ACHN (cell line): Measurements from ENCODE around the gene HOXA7.

Source experiments
- DNase-seq: peaks from one replicate; pipeline ENCODE4 v3.0.0-alpha.2; 2015
- in situ Hi-C: cut with HindIII; loops from 2 replicates; pipeline ENCODE4 v1.10.0; 2017; ENCODE audit warnings: low sequenced_read_pairs, low pct_ligation_motif_present, low pct_unique_long_range_greater_than_20kb

The HOXA7 gene

DNA sequence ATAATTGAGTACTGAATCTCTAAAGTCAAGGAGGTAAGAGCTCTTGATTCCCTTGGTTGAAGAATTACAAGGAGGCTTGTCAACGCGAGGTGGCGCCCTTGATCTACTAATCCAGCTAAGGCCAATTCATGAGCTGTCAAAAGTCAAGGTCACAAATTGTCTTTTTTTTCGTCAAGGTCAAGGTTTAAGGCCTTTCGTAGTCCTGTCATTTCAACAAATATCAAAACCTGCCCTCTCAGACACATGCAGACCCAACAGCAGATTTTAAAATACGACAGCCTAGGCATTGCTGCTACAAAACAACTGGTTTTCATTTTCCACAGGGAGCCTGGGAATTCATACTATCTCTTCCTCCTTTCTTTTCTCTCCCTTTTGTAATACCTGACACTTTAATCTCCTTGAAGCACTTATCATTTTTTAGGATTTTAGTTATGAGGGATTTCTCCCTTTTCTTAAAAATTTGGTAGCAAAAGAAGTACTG, 39.9 kb upstream of the HOXA7 start:
- DNase-seq: peak; percentile 78
- in situ Hi-C loops: no loop called here

DNA sequence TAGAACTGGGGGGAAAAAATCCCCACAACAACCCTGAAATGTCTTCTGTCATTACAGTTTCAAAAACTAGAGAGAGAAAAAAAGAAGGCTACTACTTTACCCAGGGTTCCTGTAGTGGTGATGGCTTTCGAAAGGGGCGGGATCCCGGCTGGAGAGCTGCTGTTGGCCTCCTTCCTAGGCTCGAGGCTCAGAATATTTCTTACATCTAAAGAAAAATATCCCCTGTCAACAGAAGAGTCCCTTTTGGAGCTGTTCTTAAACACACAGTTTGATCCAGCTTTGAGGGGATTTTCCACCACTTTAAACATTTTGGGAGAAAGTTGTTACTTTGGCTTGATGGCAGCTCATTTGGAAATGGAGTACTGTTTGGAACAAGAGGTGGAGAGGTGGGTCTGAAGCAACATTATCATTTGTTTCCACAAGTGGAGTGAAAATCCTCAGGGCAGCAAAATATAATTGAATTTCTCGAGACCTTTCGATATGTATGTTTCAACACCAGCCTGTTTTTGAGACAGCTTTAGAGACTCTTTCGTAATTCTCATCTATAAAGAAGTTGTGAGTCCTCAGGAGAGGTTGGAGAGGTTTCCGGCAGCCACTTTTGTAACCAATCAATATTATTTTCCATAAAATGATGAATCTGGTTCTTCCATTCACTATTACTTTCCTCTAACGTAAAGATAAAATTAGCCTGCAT, 38.4 kb upstream of the HOXA7 start:
- no peak for DNase-seq
- in situ Hi-C loops: no loop called here

DNA sequence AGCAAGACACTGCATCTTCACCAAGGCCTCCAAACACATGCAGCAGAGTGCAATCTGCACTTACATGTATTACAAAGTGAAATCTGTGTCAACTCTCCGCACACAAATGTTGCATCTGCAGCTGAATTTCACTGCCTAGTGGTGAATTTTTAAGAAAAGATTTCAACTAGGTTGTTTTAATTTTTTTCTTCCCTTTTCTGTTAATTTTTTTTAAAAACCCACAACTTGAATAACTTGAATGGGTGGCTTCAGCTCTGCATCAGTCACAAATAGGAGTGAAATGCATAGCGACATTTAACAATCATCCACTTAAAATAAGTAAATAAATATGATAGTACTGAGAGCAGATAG, 37.5 kb upstream of the HOXA7 start:
- in situ Hi-C loops: no loop called here
- DNase-seq: no peak

DNA sequence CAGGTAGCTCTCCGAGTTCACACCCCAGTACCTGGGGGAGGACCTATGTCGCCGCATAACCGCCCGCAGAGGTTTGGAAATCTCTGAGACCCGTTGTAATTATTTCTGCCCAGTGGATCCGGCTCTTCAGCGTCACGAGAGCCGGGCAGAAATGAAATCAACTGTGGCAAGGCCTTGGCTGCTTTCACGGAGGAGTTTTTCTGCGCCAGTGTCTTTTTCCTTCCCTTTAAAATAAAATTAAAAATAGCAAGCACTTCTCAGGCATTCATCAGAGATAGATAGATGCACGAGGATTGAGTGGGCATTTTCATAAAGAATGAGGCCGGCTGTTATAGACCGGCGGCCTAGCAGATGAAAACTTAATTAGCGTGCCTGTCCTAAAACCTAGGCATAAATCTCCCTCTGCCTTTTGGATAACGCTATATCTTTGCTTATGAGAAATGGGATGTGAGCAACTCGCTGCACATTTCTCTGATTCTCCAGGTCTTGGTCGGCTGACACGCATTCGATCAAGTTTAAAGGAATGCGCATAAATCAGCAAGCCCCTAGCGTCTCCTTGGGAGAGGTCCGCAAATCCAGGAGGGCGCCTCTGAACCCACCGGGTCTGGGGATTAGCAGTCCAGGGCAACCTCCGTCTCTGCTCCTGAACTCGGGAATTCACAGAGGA, 37.0 kb upstream of the HOXA7 start:
- DNase-seq: no peak
- in situ Hi-C loops: no loop called here

DNA sequence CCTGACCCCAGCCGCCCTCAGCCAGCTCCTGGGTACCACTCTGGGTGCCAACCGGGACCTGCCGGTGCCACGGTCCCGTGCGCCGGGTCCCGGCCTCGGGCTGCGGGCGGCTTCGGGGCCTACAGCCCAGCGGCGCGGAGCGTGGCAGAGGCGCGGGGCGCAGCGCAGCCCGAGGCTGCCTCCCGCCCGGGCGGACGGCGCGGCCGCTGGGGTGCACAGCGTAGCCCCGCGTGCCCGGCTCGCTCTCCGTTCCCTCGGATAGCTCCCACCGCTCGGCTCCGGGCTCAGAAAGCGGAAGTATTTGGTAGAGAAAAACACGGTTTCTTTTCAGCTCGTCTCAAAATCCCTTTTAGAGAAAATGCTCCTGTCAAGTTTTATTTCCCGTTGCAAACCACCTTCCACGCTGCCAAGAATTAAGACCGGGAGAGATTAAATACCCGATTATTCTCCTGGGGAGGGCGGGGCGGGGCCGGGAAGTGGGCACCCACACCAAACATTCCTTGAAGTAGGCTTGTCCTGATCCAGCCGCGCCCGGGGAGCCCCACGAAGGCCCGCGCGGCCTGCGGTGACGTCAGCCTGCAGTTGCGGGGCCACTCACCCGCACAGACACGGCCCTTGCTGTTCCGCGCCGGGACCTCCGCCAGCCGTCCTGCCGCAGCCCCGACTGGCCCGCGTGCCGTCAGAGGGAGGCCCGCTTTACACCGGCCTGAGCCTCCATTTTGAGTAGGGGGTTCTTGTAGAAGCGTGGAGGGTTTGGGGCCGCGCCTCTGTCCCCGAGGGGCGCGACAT, 36.3 kb upstream of the HOXA7 start:
- DNase-seq: peak; percentile 40
- in situ Hi-C loops: no loop called here

DNA sequence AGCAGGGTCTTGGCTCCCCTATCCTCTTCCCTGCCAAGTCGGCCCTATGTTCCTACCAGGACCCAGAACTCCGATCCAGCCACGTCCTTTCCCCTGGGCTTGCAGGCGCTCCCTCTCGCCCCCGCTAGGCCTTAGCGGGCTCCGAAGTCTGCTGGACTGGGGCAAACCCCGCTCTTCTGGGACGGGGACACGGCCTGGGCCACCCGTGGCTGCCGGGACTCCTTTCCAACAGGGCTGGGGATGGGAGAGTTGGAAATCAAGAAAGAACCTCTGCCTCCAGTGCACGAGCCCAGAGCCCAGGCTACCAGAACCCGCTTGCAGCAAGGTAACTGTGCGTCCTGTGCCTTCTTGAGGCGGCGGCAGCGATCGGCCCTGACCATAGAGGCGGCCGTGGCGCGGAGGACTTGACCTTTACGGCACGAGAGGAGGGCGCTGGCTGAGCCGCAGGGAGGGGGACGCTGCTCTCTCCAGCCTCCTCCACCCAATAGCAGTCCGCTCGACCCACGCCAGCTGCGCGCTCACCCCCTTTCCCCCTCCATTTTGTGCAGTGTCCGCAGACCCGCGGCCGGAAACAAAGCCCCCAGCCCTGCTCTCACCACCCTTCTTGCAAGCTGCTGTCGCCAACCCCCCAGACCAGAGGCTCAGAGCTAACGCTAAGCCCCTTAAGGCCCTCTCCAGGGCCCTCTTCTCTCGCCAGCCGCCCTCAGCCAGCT, 35.5 kb upstream of the HOXA7 start:
- no peak for DNase-seq
- in situ Hi-C loops: no loop called here

DNA sequence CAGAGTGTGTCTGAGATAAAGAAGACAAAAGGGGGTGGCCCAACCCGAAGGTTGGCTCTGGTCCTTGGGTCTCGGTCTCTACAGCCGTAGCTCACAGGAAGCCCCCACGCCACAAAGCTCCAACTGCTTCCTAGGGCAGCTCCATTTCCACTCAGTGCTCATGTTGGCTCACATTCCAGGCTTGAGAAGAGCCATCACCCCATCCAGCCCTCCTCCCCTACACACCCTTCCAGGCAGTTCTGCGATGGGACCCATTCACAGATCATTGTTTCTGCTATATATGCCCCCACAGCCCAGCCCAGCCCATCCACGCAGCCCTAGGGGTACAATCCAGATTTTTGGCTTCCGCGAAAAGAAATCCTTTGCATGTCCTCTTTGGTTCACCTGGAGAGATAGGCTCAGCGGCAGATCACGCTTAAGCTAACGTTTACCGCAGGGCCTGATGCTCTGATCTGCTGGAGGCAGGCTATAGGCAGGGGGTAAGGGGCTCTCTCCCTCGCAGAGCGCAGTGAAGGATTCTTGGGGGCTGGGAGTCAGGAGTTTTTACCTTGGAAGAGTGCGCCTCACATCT, 34.8 kb upstream of the HOXA7 start:
- in situ Hi-C loops: no loop called here
- DNase-seq: no peak

DNA sequence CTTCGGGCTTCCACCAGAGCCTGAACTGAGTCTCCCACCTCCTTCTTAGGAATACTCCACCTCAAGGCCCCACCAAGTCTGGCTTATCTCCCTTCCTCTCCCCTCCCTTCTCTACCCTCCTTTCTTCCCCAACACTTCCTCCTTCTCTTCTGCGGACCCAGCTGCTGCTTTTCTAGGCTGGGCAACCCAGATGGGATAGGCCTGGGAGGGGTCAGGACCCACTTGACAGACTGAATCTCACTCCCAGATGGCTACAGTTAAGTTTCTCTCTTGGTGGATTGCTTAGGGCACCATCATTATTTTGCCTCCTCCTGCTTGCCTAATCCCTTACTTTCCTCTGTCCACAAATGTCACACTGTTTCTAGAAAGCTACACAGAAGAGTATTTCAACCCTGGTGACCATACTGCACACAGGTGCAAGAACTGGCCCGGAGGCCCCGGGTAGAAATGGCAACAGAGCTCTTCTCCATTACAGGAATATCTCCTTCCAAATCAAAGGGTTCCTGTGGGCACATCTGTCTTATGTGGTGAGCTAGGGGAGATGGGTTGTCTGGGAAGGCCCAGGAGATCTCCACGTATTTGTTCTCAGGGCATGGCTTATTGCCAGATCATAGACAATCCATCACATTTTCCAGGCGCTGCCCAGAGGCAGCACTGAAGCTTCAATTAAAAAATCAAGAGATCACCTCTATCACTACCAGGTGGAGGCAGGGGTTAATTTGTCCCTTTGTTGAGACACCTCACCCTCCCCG, 33.7 kb upstream of the HOXA7 start:
- in situ Hi-C loops: no loop called here
- no peak for DNase-seq

DNA sequence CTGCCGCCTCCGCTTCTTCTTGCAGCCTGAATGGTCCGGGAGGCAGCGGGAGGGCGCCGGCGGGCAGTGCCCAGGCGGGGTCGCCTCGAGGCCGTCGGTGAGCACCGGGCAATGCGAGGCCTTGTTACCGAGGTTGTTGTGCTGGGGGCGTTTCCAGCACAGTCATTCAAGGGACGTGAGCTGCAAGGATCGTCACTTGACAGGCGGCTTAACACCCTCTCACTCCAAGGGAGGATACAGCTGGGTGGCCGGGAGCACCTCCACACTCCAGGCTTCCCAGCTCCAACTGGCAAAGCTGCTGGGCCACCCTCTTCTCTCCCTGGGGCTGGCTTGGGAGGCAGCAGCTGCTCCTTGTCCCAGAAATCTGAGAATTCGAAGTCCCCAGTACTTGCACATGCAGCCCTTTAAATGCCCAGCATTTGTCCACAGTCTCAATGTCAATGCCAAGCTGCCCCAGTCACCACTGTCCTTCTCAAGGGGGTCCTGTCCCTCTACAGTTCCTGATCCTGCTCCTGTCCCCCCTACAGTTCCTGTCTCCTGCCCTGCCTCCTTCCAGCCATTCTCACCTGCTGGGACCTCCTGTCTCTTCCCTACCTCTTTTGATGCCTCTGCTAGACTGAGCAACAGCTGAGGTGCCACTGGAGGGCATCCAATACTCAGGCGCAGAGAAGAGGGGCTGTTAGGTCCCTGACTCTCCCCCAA, 33.0 kb upstream of the HOXA7 start:
- no peak for DNase-seq
- in situ Hi-C loops: no loop called here

DNA sequence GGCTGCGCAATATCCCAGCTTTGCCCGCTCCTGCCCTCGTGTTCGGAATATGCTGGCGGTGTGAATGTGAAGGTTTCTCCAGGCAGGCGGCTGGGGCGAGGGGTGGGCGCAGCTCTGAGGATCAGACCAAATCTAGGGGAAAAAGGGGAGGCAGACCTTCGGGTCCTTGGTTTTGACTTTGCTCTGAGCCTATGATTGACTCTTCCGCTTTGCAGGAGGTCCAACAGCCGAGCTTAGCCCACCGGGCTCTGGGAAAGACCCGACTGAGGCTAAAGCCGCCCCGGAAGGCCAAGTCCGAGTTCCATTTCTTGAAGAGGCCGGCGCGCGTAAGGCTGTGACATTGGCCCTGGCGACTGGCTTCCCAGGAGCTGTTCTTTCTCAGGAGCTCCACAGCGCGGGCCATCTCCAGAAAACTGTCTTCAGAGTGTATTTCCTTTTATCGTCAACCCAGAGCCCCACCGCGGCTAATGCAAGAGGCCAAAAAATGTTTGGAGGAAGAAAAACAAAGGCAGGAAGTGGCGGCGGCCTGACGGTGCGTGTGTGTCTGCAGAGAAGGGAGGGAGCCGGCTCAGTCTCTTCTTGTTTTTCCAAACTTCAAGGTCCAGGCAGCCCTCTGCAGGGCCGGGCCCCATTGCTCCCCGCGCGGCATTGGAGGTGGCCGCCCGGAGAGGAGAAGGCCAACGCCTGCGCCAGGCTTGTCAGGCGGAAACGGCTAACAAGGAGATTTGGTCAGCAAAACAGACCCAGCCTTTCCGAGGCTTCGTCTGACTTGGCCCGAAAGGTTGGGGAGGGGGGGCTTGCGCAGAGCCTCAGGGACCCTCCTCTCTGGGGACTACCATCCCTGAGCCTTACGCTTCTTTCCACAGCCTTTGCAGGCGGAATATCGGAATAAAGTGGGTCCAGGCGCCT, 32.2 kb upstream of the HOXA7 start:
- in situ Hi-C loops: no loop called here
- no peak for DNase-seq

DNA sequence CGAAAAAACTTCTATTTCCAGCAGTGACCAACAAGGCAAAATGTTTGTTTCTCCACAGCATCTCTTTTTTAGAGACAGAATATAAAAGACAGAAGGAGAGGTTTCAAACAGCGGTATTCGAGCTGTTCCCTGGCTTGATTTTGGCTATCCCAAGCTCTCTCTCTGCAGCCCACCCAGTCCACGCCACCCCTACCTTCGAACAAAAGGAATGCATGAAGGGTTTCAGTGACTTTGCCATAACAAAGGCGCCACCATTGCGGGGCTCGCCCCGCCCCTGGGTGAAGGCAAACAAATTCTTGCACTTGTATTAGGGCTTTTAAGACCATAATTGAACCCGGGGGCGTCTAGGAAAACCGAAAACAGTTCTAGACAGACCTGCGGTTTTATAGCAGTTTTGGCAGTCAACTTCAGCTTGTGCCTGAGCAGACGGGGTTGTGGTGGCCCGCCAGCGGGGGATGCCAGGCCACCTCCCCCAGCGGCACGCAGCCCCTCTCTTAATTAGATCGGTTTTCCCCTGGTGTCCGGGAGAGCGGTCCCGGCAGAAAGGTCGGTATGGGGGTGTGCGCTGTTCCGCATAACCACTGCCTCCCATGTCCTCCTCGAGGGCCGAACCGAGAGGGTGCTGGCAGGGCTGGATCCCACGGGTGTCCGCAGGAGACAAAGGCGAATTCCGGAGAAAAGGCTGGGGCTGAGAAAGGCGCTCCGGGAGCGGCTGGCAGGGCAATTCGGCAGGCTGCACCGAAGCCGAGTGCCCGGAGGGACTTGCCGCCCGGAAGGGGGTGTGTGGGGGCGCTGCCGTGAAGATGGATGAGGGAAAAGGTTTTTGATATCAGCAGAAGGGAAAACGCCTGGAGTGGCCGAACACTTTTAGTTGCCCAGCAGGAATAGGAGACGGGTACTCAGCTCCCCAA, 31.3 kb upstream of the HOXA7 start:
- in situ Hi-C loops: no loop called here
- no peak for DNase-seq

DNA sequence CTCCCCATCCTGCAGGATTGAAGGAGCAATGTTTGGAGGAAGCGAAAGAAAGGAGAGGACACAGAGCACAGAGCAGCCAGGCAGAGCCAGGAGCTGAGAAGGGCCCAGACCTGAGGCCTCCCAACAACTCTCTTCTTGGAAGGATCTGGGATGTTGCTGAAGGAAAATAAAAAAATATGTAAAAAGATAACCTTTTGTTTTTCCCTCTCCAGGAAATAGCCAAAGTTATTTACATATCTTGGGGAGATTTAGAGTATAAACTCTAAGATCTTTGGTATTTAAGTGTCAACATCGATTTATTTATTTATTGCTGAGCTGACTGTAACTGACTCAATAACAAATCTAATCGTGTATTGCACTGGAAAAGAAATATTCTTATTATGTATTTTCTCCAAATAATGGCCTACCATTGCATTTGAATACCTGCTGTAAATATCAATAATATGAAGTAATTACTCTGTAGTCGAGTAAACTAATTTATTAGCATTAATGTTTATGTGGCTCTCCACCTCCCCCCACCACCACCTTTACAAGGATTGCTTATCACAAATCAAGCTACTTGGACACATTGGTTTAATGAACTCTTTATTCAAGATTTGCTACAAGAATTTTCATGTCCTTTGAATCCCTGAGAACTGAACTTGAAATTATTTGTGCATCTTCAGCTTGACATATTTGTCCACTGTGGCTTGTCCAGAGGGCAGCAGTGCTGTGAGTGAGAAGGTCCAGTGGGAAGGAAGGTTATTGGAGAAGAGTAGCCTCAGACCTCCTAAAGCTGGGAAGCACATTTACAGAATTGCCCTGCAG, 30.4 kb upstream of the HOXA7 start:
- in situ Hi-C loops: no loop called here

DNA sequence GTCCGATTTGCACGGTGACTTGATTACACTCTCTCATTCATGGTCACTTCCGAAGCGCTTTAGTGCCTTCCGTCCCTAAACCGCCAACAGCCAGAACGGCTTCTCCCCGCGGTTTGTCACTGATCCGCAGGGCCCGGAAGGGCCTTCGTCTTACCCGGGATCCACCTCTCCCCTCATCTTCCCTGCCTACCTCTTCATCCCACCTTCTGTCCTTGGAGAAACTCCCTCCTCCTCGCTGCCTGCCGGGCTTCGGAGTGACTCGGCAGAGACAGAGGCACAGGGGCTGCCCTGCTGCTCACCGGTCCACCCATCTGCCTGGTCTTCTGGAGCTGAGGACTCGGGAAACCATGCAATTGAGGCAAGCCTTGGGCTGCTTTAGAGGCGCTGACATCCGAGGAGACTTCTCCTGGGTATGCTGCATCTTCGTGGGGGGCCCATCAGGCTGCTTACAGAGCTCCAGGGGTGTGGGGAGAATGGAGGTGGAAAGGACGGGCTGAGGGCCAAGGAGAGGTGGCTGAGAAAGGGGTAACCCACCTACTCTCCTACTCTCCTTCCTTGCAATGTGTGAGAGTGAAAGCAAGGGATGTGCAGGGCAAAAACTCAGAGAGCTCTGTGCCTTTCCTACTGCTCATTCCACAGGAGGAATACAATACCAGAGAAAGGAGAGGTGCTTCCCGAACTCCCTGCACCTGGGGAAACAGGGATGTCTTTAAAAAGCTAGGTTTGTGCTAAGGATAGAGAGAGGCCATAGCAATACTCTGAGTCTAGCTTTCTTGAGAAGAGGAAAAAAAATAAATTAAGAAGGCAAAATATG, 29.6 kb upstream of the HOXA7 start:
- DNase-seq: no peak
- in situ Hi-C loops: no loop called here

More for the DNA sequence above, 30.4 kb upstream of the HOXA7 start:
- no peak for DNase-seq
